Measurements from ENCODE around the gene TENM3. TPM values are rescaled to one million over a fixed set of nuclear protein-coding genes. Genes with fewer than 3 reads are reported as not detected.

TENM3 gene
- total RNA-seq, 4 donors from 2014 or later: 0.18 to 9.4 (median 1.5) TPM

DNA sequence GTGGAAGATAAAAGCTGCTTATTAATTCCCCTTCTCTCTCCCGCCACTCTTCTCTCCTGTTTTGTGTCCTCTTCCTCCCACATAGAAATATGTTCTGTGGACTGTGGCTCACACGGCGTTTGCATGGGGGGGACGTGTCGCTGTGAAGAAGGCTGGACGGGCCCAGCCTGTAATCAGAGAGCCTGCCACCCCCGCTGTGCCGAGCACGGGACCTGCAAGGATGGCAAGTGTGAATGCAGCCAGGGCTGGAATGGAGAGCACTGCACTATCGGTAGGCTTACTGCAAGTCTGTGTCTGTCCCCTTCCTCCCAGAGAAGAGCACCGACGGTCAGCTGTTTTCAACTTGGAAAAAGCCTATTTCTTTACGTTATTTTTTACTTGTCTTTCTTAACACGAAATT, 444.9 kb downstream of the TENM3 start:
- Histone ChIP-seq H3K4me3 (no peak overlapping the region), H3K27me3 (no peaks in the 10 kb centered on the region), H3K36me3 (no peaks in the 10 kb centered on the region), H3K27ac (no peak overlapping the region), H3K4me1 (no peaks in the 10 kb centered on the region), H3K9me3 (no peaks in the 10 kb centered on the region)
- DNase-seq: no peak
- no peak for TF ChIP-seq POLR2A (IDR thresholded peaks at IDR 0.05)
- TF ChIP-seq, protein P1, sequence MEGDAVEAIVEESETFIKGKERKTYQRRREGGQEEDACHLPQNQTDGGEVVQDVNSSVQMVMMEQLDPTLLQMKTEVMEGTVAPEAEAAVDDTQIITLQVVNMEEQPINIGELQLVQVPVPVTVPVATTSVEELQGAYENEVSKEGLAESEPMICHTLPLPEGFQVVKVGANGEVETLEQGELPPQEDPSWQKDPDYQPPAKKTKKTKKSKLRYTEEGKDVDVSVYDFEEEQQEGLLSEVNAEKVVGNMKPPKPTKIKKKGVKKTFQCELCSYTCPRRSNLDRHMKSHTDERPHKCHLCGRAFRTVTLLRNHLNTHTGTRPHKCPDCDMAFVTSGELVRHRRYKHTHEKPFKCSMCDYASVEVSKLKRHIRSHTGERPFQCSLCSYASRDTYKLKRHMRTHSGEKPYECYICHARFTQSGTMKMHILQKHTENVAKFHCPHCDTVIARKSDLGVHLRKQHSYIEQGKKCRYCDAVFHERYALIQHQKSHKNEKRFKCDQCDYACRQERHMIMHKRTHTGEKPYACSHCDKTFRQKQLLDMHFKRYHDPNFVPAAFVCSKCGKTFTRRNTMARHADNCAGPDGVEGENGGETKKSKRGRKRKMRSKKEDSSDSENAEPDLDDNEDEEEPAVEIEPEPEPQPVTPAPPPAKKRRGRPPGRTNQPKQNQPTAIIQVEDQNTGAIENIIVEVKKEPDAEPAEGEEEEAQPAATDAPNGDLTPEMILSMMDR (IDR thresholded peaks at IDR 0.05): no peak

DNA sequence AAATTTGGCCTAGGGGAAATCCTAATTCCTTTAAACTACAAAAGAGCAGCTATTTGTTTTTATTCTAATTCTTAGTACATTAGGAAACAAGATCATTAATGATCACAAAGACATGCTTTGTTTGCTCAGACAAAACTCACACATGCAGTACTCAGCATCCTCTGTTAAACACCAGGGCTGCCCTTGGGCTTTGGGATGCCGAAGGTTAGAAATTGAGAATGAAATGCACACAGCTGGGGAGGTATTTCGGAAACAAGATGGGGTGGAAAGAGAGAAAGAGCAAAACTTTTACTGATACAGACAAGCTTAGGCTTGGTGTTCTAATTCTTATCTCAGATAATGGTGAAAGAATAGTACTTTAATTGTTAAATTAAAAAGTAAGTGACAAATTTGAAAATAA, 451.3 kb downstream of the TENM3 start:
- TF ChIP-seq, protein P1 (IDR thresholded peaks at IDR 0.05): no peak
- H3K36me3 ChIP-seq: no peaks in the 10 kb centered on the region

DNA sequence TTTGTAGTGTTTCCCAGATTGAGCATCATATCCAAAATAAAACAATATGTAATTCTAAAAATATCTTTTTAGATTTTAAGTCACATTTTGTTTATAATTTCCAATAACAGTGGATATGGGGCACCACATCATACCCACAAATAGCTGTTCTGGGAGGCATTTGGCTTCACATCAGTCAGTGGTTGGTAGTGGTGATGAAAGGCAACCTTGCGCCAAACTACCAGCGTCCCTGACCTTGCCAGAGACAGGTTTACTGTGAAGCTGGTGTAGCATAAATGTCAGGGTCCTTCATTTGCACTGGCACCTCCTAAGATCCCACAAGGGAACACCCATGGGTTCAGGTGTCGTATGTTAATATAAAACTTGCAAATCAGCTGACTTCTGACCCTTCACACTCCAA, 451.8 kb downstream of the TENM3 start:
- Histone ChIP-seq H3K36me3 (no peaks in the 10 kb centered on the region), H3K27me3 (no peaks in the 10 kb centered on the region), H3K4me1 (no peaks in the 10 kb centered on the region), H3K4me3 (no peak overlapping the region), H3K27ac (no peak overlapping the region), H3K9me3 (no peaks in the 10 kb centered on the region)
- no peak for DNase-seq
- TF ChIP-seq, protein P1 (IDR thresholded peaks at IDR 0.05): no peak

More for the DNA sequence above, 451.3 kb downstream of the TENM3 start:
- Histone ChIP-seq H3K4me1 (no peaks in the 10 kb centered on the region), H3K9me3 (no peaks in the 10 kb centered on the region), H3K27me3 (no peaks in the 10 kb centered on the region), H3K4me3 (no peak overlapping the region), H3K27ac (no peak overlapping the region)
- DNase-seq: no peak

DNA sequence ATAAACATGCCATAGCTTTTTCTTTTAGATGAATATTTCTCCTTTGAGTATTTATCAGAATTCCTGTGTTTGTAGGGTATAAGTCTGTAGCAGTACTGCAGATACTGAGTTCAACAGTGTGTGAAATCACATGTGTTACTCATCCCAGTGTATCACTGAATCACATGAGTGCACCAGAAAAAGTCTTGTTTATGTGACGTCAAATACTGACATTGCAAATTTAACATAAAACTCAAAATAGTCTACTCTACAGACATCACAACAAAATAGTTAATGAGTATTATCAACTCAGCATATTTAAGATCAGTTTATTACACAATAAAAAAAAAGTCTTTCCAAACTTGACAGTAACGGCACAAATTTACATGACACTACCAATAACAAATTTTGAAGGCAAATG, 452.6 kb downstream of the TENM3 start:
- no peaks in the 10 kb centered on the region for H3K4me1 ChIP-seq
- no peaks in the 10 kb centered on the region for H3K27me3 ChIP-seq
- no peaks in the 10 kb centered on the region for H3K36me3 ChIP-seq
- H3K4me3 ChIP-seq: no peak overlapping the region
- no peaks in the 10 kb centered on the region for H3K9me3 ChIP-seq
- TF ChIP-seq, protein P1 (IDR thresholded peaks at IDR 0.05): no peak
- no peak for TF ChIP-seq POLR2A (IDR thresholded peaks at IDR 0.05)
- no peak for DNase-seq
- no peak overlapping the region for H3K27ac ChIP-seq

DNA sequence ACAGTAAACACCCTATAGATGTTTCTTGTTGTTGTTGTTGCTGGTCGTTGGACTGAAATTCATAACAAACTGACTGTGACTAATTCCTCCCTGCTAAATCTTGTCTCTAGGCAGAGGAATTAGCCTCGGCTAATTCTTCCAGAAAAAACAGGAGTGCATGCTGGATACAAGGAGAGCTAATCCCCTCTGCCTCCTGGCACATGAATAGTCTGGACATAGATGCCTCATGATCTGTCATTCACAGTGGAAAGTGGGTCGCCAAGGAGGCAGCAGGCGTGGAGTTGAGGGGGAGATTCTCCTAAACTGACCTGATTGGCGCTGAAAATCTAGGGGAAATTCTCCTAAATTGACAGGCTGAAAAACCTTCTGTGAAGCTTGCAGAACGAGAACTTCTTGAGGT, 453.9 kb downstream of the TENM3 start:
- H3K9me3 ChIP-seq: no peaks in the 10 kb centered on the region
- no peaks in the 10 kb centered on the region for H3K27me3 ChIP-seq

More for the DNA sequence above, 453.9 kb downstream of the TENM3 start:
- no peaks in the 10 kb centered on the region for H3K36me3 ChIP-seq
- no peak for TF ChIP-seq POLR2A (IDR thresholded peaks at IDR 0.05)
- TF ChIP-seq, protein P1 (IDR thresholded peaks at IDR 0.05): no peak
- H3K4me3 ChIP-seq: no peak overlapping the region
- DNase-seq: no peak
- H3K4me1 ChIP-seq: no peaks in the 10 kb centered on the region
- H3K27ac ChIP-seq: no peak overlapping the region

Data from Peyer's patch (tissue), 4 donors.